ENCODE results near the gene LARP1B.

- TF ChIP-seq CTCF (IDR thresholded peaks at IDR 0.05; ENCODE audit: poor library complexity, severe bottlenecking) (no peak), REST (IDR thresholded peaks at IDR 0.05; ENCODE audit: borderline replicate concordance) (no peak), EZH2 (IDR thresholded peaks at IDR 0.05; ENCODE audit: borderline replicate concordance, insufficient read depth, low read length, poor library complexity, severe bottlenecking) (no peak), POLR2AphosphoS5 (IDR thresholded peaks at IDR 0.05) (no peak), EP300 (conservative IDR thresholded peaks at IDR 0.05; ENCODE audit: poor library complexity, severe bottlenecking) (no peak), RAD21 (conservative IDR thresholded peaks at IDR 0.05) (no peak)
These were observed 164.0 kb downstream of the LARP1B start for GRCh38 chr4:128225148-128225547.
